Ishikawa (cell line): ENCODE measurements around the gene ACACB.

Source experiments
- CEBPB ChIP-seq: IDR thresholded peaks from 2 replicates; pipeline ENCODE4 v1.6.1; 2012
- CREB1 ChIP-seq: IDR thresholded peaks from 2 replicates; pipeline ENCODE4 v1.6.1; 2012; ENCODE audit warnings: low read depth
- EGR1 ChIP-seq: IDR thresholded peaks from 2 replicates; pipeline ENCODE4 v1.6.1; 2012
- EP300 ChIP-seq: IDR thresholded peaks from 2 replicates; pipeline ENCODE4 v1.6.1; 2012; ENCODE audit warnings: borderline replicate concordance
- FOXM1 ChIP-seq: IDR thresholded peaks from 2 replicates; pipeline ENCODE4 v1.6.1; 2012; ENCODE audit warnings: low read depth, borderline replicate concordance
- NFIC ChIP-seq: IDR thresholded peaks from 2 replicates; pipeline ENCODE4 v1.6.1; 2012
- RAD21 ChIP-seq: IDR thresholded peaks from 2 replicates; pipeline ENCODE4 v1.6.1; 2012; ENCODE audit warnings: low read depth
- TAF1 ChIP-seq: IDR thresholded peaks from 2 replicates; pipeline ENCODE4 v1.6.1; 2012; ENCODE audit warnings: low read depth, mild to moderate bottlenecking
- TCF12 ChIP-seq: IDR thresholded peaks from 2 replicates; pipeline ENCODE4 v1.6.1; 2012; ENCODE audit warnings: low read depth
- TEAD4 ChIP-seq: IDR thresholded peaks from 2 replicates; pipeline ENCODE4 v1.6.1; 2012
- YY1 ChIP-seq: IDR thresholded peaks from 2 replicates; pipeline ENCODE4 v1.6.1; 2012; ENCODE audit warnings: low read depth
- ZBTB7A ChIP-seq: IDR thresholded peaks from 2 replicates; pipeline ENCODE4 v1.6.1; 2012; ENCODE audit warnings: low read depth
- TF ChIP-seq, protein P1 (sequence below): IDR thresholded peaks from 2 replicates; pipeline ENCODE4 v1.6.1; 2012; ENCODE audit warnings: low read depth, mild to moderate bottlenecking
- TF ChIP-seq, protein P2 (sequence below): IDR thresholded peaks from 2 replicates; pipeline ENCODE4 v1.6.1; 2012
- TF ChIP-seq, protein P3 (sequence below): IDR thresholded peaks from 2 replicates; pipeline ENCODE4 v1.6.1; 2012

ACACB gene

DNA sequence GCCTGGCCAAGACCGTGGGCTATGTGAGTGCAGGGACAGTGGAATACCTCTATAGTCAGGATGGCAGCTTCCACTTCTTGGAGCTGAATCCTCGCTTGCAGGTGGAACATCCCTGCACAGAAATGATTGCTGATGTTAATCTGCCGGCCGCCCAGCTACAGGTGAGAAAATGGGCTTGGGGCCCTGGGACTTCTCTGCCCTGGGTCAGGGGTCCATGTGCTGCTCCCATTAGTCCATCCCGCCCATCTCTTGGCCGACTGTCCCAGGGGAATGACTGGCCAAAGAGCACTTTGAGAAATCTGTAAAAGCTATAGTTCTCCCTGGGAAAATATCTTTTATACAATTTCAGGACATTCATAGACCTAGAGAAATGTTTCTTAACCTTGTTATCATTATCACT is 63.5 kb downstream of the ACACB start:
- TF ChIP-seq, protein P1, sequence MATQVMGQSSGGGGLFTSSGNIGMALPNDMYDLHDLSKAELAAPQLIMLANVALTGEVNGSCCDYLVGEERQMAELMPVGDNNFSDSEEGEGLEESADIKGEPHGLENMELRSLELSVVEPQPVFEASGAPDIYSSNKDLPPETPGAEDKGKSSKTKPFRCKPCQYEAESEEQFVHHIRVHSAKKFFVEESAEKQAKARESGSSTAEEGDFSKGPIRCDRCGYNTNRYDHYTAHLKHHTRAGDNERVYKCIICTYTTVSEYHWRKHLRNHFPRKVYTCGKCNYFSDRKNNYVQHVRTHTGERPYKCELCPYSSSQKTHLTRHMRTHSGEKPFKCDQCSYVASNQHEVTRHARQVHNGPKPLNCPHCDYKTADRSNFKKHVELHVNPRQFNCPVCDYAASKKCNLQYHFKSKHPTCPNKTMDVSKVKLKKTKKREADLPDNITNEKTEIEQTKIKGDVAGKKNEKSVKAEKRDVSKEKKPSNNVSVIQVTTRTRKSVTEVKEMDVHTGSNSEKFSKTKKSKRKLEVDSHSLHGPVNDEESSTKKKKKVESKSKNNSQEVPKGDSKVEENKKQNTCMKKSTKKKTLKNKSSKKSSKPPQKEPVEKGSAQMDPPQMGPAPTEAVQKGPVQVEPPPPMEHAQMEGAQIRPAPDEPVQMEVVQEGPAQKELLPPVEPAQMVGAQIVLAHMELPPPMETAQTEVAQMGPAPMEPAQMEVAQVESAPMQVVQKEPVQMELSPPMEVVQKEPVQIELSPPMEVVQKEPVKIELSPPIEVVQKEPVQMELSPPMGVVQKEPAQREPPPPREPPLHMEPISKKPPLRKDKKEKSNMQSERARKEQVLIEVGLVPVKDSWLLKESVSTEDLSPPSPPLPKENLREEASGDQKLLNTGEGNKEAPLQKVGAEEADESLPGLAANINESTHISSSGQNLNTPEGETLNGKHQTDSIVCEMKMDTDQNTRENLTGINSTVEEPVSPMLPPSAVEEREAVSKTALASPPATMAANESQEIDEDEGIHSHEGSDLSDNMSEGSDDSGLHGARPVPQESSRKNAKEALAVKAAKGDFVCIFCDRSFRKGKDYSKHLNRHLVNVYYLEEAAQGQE: no peak
- TF ChIP-seq, protein P2, sequence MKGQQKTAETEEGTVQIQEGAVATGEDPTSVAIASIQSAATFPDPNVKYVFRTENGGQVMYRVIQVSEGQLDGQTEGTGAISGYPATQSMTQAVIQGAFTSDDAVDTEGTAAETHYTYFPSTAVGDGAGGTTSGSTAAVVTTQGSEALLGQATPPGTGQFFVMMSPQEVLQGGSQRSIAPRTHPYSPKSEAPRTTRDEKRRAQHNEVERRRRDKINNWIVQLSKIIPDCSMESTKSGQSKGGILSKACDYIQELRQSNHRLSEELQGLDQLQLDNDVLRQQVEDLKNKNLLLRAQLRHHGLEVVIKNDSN: no peak
- TF ChIP-seq TAF1: no peak
- no peak for TF ChIP-seq ZBTB7A

DNA sequence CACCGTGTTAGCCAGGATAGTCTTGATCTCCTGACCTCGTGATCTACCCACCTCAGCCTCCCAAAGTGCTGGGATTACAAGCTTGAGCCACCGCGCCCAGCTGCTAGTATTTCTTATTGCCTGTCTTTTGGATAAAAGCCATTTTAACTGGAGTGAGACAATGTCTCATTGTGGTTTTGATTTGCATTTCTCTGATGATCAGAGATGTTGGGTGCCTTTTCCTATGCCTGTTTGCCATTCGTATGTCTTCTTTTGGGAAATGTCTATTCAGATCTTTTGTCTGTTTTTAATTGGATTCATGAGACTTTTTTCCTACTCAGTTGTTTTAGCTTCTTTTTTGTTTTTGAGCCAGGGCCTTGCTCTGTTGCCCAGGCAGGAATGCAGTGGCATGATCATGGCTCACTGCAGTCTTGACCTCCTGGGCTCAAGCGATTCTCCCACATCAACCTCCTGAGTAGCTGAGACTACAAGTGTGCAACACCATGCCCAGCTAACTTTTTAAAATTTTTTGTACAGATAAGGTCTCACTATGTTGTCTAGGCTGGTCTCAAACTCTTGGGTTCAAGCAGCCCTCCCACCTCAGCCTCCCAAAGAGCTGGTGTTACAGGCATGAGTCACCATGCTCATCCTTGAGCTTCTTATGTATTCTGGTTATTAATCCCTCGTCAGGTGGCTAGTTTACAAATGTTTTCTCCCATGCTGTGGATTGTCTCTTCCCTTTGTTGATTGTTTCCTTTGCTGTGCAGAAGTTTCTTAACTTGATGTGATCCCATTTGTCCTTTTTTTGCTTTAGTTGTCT is 65.9 kb downstream of the ACACB start:
- no peak for TF ChIP-seq TCF12
- TF ChIP-seq TEAD4: no peak
- TF ChIP-seq, protein P1: no peak
- no peak for TF ChIP-seq NFIC
- TF ChIP-seq ZBTB7A: no peak
- TF ChIP-seq, protein P2: no peak
- TF ChIP-seq FOXM1: no peak
- TF ChIP-seq CEBPB: no peak
- TF ChIP-seq YY1: no peak
- no peak for TF ChIP-seq TAF1
- TF ChIP-seq EP300: no peak
- TF ChIP-seq CREB1: no peak
- TF ChIP-seq EGR1: no peak

DNA sequence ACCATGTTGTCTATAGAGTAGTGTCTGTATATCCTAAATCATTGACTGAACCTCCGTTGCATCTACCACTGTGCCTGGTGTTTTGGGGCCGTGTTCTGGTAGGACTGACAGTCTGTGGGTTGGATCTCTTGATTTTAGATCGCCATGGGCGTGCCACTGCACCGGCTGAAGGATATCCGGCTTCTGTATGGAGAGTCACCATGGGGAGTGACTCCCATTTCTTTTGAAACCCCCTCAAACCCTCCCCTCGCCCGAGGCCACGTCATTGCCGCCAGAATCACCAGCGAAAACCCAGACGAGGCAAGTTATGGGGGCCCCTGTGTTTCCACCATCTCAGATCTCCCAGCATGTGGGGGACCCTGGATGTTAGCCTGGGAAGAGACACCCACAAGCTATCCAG is 69.1 kb downstream of the ACACB start:
- TF ChIP-seq EP300 (no peak), TAF1 (no peak), RAD21 (no peak)
- TF ChIP-seq, protein P3, sequence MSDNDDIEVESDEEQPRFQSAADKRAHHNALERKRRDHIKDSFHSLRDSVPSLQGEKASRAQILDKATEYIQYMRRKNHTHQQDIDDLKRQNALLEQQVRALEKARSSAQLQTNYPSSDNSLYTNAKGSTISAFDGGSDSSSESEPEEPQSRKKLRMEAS: no peak

DNA sequence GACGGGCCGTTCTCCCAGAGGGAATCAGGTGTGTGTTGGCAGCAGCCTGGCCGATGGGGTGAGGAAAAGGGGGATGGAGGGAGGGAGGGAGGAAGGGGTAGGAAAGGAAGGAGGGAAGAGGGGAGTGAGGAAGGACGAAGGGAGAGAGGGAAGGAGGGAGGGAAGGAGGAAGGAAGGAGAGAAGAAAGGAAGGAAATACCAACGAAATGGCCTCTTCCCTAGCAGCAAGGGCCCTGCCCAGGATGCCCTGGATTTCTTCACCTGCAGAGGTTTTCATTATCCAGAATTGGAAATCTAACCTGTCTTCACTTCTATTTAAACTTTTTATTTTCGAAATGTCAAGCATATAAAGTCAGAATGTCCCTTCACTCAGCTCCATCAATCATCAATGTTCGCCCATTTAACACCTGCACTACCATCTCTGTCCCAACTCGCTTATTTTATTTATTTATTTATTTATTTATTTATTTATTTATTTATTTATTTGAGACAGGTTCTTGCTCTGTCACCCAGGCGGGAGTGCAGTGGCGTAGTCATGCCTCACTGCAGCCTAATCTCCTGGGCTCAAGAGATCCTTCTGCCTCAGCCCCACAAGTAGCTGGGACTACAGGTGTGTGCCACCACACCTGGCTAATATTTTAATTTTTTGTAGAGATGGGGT is 70.7 kb downstream of the ACACB start:
- TF ChIP-seq NFIC: no peak
- TF ChIP-seq EP300: no peak
- no peak for TF ChIP-seq RAD21
- no peak for TF ChIP-seq FOXM1
- TF ChIP-seq CREB1: no peak
- no peak for TF ChIP-seq TCF12
- TF ChIP-seq ZBTB7A: no peak
- TF ChIP-seq, protein P2: no peak
- no peak for TF ChIP-seq EGR1
- TF ChIP-seq YY1: no peak
- TF ChIP-seq, protein P1: no peak
